ENCODE results near the gene SPDEF. TPM values are rescaled to one million over a fixed set of nuclear protein-coding genes. Genes with fewer than 3 reads are reported as not detected.

Gene SPDEF
- polyA plus RNA-seq, 1 donor (not counting 4 experiments of a cell fraction or from before 2014, with no cell fraction given) = 0.03 TPM

DNA sequence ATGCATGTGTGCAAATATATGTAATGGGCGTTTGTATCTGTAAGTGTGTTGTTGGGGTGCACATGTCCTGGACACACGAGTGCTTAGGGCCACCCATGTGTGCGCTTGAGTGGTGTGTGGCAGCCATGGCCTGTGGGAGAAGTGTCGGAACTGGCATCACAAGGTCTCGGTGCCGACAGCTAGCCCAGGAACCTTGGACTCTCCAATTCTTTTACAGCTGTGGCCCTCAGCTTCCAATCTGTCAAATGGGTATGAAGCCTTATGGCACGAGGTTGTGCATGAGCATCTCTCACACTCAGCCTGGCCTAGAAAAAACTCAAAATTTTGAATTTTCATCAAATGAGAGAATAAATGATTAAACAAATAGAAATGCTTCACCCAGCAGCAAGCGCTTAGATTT lies 42.0 kb downstream of the SPDEF start:
- FAIRE-seq = no peak
- no peak for DNase-seq (ENCODE audit: low read depth, low spot score)
- dilution Hi-C loops (cut with MboI; ENCODE audit: extremely low pct_ligation_motif_present, low sequenced_read_pairs) = no loop called here

DNA sequence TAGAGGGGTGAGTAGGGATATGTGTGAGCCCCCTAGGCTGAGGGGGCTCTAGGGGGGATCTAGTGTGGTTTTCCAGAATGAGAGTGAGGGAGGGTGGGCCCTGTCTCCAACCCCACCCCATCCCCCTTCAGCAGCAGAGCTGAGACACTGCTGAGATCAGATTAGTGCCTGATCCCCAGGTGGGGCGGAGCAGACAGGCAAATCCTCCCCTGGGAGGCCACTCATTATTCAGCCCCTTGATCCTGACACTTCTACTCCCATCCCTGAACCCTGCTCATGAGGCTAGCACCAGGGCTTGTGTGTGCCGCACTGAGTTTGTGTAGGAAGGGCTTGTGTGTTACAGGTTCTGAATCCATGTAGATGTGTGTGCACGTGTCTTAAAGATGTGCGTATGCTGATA lies 42.5 kb downstream of the SPDEF start:
- H3K9me1 ChIP-seq (ENCODE audit: control insufficient read depth, extremely low read depth, insufficient read depth, low read length) = no peaks in the 10 kb centered on the region
- no peak overlapping the region for H3K4me3 ChIP-seq (ENCODE audit: control insufficient read depth in 2 of 3, extremely low read depth in 1 of 3, insufficient read depth in 2 of 3, low read depth in 1 of 3, low read length in 3 of 3)
- no peaks in the 10 kb centered on the region for H3K79me2 ChIP-seq (ENCODE audit: control insufficient read depth, insufficient read depth, low read length)
- no peak for FAIRE-seq
- H3K9ac ChIP-seq (ENCODE audit: control insufficient read depth, extremely low read depth, insufficient read depth, low read length) = no peak overlapping the region
- H3K9me3 ChIP-seq (ENCODE audit: control insufficient read depth, low read depth, low read length) = no peaks in the 10 kb centered on the region
- peaks cover 30% of the 10 kb centered on the region for H3K27me3 ChIP-seq (ENCODE audit: control insufficient read depth, extremely low read depth, insufficient read depth, low read length)
- H3K36me3 ChIP-seq (ENCODE audit: control insufficient read depth in 2 of 2, extremely low read depth in 1 of 2, insufficient read depth in 2 of 2, low read length in 2 of 2) = no peaks in the 10 kb centered on the region
- no peaks in the 10 kb centered on the region for H4K20me1 ChIP-seq (ENCODE audit: control insufficient read depth, extremely low read depth, insufficient read depth, low read length)
- H2AFZ ChIP-seq (ENCODE audit: control insufficient read depth, low read length) = no peak overlapping the region
- no peak overlapping the region for H3K4me2 ChIP-seq (ENCODE audit: control insufficient read depth, extremely low read depth, insufficient read depth, low read depth, low read length)
- no peak overlapping the region for H3K27ac ChIP-seq (ENCODE audit: control insufficient read depth, insufficient read depth, low read length)
- dilution Hi-C loops (cut with MboI; ENCODE audit: extremely low pct_ligation_motif_present, low sequenced_read_pairs) = no loop called here
- TF ChIP-seq, protein P1, sequence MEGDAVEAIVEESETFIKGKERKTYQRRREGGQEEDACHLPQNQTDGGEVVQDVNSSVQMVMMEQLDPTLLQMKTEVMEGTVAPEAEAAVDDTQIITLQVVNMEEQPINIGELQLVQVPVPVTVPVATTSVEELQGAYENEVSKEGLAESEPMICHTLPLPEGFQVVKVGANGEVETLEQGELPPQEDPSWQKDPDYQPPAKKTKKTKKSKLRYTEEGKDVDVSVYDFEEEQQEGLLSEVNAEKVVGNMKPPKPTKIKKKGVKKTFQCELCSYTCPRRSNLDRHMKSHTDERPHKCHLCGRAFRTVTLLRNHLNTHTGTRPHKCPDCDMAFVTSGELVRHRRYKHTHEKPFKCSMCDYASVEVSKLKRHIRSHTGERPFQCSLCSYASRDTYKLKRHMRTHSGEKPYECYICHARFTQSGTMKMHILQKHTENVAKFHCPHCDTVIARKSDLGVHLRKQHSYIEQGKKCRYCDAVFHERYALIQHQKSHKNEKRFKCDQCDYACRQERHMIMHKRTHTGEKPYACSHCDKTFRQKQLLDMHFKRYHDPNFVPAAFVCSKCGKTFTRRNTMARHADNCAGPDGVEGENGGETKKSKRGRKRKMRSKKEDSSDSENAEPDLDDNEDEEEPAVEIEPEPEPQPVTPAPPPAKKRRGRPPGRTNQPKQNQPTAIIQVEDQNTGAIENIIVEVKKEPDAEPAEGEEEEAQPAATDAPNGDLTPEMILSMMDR (optimal IDR thresholded peaks at IDR 0.05 in 1 of 3, IDR thresholded peaks at IDR 0.05 in 1 of 3, conservative IDR thresholded peaks at IDR 0.05 in 1 of 3; ENCODE audit: extremely low read depth in 1 of 3, insufficient read depth in 2 of 3, low read length in 3 of 3) = no peak
- no peak for TF ChIP-seq EZH2 (IDR thresholded peaks at IDR 0.05; ENCODE audit: low read length)
- no peak for DNase-seq (ENCODE audit: low read depth, low spot score)
- no peaks in the 10 kb centered on the region for H3K4me1 ChIP-seq (ENCODE audit: control insufficient read depth, extremely low read depth, insufficient read depth, low read length)

More for the DNA sequence above, 42.0 kb downstream of the SPDEF start:
- H3K79me2 ChIP-seq (ENCODE audit: control insufficient read depth, insufficient read depth, low read length) = no peaks in the 10 kb centered on the region
- TF ChIP-seq, protein P1 (optimal IDR thresholded peaks at IDR 0.05 in 1 of 3, IDR thresholded peaks at IDR 0.05 in 1 of 3, conservative IDR thresholded peaks at IDR 0.05 in 1 of 3; ENCODE audit: extremely low read depth in 1 of 3, insufficient read depth in 2 of 3, low read length in 3 of 3) = no peak
- TF ChIP-seq EZH2 (IDR thresholded peaks at IDR 0.05; ENCODE audit: low read length) = no peak
- no peak overlapping the region for H3K27ac ChIP-seq (ENCODE audit: control insufficient read depth, insufficient read depth, low read length)
- no peak overlapping the region for H3K9ac ChIP-seq (ENCODE audit: control insufficient read depth, extremely low read depth, insufficient read depth, low read length)
- no peaks in the 10 kb centered on the region for H3K9me1 ChIP-seq (ENCODE audit: control insufficient read depth, extremely low read depth, insufficient read depth, low read length)
- H3K4me1 ChIP-seq (ENCODE audit: control insufficient read depth, extremely low read depth, insufficient read depth, low read length) = no peaks in the 10 kb centered on the region
- H3K27me3 ChIP-seq (ENCODE audit: control insufficient read depth, extremely low read depth, insufficient read depth, low read length) = peaks cover 30% of the 10 kb centered on the region
- no peak overlapping the region for H3K4me3 ChIP-seq (ENCODE audit: control insufficient read depth in 2 of 3, extremely low read depth in 1 of 3, insufficient read depth in 2 of 3, low read depth in 1 of 3, low read length in 3 of 3)
- no peaks in the 10 kb centered on the region for H3K9me3 ChIP-seq (ENCODE audit: control insufficient read depth, low read depth, low read length)
- no peak overlapping the region for H2AFZ ChIP-seq (ENCODE audit: control insufficient read depth, low read length)
- no peaks in the 10 kb centered on the region for H4K20me1 ChIP-seq (ENCODE audit: control insufficient read depth, extremely low read depth, insufficient read depth, low read length)
- H3K4me2 ChIP-seq (ENCODE audit: control insufficient read depth, extremely low read depth, insufficient read depth, low read depth, low read length) = no peak overlapping the region
- H3K36me3 ChIP-seq (ENCODE audit: control insufficient read depth in 2 of 2, extremely low read depth in 1 of 2, insufficient read depth in 2 of 2, low read length in 2 of 2) = no peaks in the 10 kb centered on the region
